MV-4-11 (cell line): ENCODE measurements around the gene MFAP1.

ENCODE experiments used
- DNase-seq: peaks from one replicate; lab custom pipeline; 2025; lab: John Stamatoyannopoulos, UW

The MFAP1 gene

DNA sequence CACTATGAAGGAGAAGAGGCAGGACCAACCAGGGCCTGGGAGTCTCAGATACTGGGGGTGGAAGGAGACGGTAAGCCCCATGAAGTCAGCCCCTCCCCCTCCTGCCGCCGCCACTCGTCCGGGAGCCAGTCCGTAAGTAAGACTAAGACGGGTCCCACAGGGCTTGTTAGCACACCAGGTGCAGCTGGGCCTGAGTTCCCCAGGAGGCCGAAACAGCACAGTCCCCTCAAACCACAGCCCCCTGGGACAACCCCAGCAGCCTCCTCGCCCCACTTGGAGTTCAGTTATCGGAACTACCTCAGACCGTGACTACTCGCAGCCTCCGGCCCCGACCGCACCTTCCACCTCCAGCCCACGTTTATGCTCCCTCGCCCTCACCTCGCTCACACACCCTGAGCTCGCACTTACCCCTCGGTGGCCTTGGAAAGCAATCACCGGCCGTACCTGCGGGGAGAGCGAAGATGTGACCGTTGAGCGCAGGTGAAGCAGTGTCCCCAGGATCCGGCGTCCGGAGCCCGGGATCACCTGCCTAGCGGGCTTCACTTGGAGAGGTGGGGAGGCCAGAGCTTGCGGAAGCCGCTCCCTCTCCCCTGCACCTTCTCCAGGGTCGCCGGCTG lies 48.3 kb downstream of the MFAP1 start:
- peak; percentile 6 for DNase-seq

DNA sequence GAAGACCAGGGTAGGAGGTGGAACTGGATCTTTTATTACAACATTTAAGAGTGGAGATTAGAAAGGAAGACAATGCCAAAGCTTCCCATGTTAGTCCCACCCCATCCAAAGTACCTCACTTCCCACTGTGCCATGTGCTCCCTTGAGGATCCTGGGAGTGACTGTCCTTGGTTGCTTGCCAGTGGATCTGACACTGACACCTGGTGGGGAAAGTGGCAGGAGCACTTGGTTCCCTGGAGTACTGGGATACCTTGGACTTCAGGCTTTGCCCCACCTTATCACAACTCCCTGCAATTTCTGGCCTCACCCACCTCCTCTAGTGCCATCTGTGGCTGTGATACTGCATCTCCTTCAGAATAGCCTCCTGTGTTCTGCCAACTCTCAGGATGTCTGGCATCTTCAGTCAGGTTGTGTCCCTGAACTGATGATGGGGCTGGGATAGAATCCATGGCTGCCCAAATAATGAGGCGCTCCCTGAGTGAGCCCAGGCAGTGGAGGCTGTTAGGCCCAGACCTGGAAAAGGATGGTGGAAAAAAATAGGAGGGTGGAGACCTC lies 49.0 kb downstream of the MFAP1 start:
- DNase-seq = no peak

DNA sequence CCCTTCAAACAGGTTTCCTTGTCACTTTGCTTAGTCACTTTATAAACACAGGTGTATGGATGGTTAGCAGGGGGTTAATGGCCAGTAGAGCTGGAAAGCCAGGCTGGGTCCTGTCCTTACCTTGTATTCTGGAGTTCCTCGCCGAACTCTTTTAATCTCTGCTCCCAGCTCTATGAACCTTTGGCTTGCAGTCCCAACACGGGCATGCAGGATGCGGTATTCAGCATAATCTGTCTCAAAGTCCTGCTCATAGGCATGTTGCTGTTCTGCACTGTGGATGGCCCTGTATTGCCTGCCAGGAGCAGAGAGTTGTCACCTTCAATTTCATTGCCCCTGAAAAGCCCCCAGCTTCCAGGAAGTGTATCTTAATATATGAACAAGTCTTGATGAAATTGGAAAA lies 50.4 kb downstream of the MFAP1 start:
- DNase-seq = no peak

DNA sequence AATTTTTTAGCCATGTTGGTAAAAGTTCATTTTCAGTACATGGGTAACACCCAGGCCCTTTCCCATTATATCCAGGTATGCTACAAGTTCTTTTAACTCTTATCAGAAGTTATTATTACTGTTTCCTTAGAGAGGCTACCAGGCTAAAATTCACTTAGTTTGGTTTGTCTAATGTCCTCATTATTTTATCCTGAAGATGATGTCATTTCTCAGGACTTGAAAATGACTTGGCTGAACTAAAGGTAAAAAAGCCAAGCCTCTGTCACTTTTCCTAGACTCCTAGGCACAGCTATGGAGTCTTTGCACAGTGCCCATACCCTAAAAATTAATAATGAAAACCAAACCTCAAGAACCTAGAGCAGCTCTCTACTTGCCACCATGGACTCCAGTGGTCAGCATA lies 51.9 kb downstream of the MFAP1 start:
- DNase-seq = no peak

DNA sequence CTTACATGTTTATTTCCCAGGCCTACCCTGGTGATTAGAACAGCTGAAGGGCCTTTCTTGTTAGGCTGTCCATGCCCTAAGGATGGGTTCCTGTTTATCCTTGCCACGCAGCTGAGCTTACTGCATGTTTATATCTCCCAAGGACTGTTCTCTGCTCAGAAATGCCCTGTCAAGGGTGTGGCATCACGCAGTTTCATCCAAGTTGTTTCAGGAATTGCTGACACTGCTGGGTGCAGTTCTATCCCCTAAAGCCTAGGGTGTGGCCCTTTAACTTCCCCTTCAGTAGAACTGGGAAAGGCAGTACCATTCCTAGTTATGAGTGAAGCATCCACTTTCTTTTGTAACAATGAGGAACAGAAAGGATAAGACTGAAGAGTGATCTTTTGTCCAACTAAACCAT lies 52.7 kb downstream of the MFAP1 start:
- no peak for DNase-seq

DNA sequence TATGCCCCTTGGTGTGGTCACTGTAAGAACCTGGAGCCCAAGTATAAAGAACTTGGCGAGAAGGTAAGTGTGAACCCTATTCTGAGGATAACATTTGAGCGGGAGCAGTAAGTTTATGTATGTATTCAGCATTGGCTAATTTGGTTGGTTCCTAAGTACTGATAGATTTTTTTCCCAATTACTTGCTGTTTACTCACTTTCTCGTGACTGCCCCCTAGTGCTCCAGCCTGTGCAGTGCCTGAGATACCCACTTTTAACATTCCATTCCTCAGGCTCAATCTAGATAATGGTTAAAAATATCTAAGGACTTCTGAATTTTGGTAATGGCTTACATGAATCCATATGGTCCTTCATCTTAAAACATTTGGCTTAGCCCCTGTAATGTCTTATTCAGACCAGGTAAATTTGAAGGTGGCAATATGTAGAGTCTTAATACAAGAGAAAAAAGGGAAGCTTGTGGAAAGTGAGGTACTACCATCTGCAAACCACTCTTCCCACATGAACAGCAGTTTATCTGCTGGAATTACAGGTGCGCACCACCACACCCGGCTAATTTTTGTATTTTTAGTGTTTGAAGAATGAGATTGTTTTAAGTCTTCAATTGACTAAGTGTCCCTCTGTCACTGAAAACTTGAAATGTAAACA lies 54.8 kb downstream of the MFAP1 start:
- peak; percentile 41 for DNase-seq

DNA sequence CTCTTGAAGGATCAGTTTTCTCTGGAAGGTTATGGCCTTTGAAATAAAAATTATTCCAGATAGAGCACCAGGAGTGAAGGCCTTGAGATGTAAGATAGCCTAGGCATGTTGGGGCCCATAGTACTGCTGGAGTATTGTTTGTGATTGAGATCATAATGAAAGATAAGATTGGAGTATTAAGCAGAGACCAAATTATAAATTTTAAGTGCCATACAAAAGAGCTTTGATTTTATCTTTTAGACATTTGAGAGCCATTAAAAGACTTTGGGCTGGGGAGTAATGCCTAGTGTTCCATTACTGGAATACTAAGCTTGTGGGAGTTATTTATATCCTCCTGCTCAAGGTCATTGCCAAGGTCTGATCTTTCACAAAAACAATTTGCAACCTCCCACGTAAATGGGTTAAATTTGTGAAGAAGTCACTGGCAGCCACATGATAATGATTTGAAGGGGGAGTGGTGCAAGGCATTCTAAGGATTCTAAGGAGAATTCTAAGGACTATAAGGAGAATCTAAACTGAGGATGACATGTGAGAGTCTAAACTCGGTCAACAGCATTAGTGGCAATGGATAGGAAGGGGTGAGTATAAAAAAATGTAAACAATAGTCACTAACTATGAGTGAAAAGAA lies 60.6 kb downstream of the MFAP1 start:
- DNase-seq = no peak

DNA sequence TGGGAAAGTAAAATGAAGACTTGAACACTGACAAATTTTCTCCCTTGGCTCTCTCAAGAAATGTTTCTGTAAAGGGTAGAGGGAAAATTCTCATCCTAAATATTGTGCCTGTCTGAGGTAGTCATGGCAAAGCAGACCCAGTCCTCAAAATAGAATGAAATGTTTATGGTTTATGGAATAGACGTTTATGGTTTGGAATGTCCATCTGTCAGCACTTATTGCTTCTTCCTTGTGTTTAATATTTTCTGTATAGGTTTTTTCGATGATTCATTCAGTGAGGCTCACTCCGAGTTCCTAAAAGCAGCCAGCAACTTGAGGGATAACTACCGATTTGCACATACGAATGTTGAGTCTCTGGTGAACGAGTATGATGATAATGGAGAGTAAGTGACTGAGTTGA lies 61.7 kb downstream of the MFAP1 start:
- no peak for DNase-seq
